Liver (tissue), 3 donors: ENCODE data around the gene KANK4.

Source experiments
- EGR1 ChIP-seq, 2 donors: IDR thresholded peaks; 2 replicates each; pipeline ENCODE4 v1.6.1; 2016 to 2018; ENCODE audit warnings: antibody characterized with exemption in 2 of 2, low read depth in 2 of 2
- FOXA1 ChIP-seq: IDR thresholded peaks from 2 replicates; pipeline ENCODE4 v1.6.1; 2016; ENCODE audit warnings: antibody characterized with exemption
- GABPA ChIP-seq, 2 donors: IDR thresholded peaks in 1 of 2; conservative IDR thresholded peaks in 1 of 2; 2 replicates each; pipeline ENCODE4 v1.6.1; 2016; ENCODE audit warnings: antibody characterized with exemption in 2 of 2, mild to moderate bottlenecking in 1 of 2, moderate library complexity in 1 of 2
- HNF4A ChIP-seq, 2 donors: conservative IDR thresholded peaks; 2 replicates each; pipeline ENCODE4 v1.6.1; 2016; ENCODE audit warnings: antibody characterized with exemption in 2 of 2, mild to moderate bottlenecking in 2 of 2
- JUND ChIP-seq, 2 donors: IDR thresholded peaks; 2 replicates each; pipeline ENCODE4 v1.6.1; 2016; ENCODE audit warnings: antibody characterized with exemption in 2 of 2
- RAD21 ChIP-seq, 2 donors: IDR thresholded peaks; 2 replicates each; pipeline ENCODE4 v1.6.1; 2016; ENCODE audit warnings: antibody characterized with exemption in 2 of 2, mild to moderate bottlenecking in 2 of 2
- RXRA ChIP-seq, 2 donors: IDR thresholded peaks; 2 replicates each; pipeline ENCODE4 v1.6.1; 2017 to 2018; ENCODE audit warnings: antibody characterized with exemption in 2 of 2, mild to moderate bottlenecking in 1 of 2
- SP1 ChIP-seq: IDR thresholded peaks from 2 replicates; pipeline ENCODE4 v1.6.1; 2018; ENCODE audit warnings: antibody characterized with exemption, mild to moderate bottlenecking
- YY1 ChIP-seq: IDR thresholded peaks from 2 replicates; pipeline ENCODE4 v1.6.1; 2016; ENCODE audit warnings: antibody characterized with exemption, mild to moderate bottlenecking
- TF ChIP-seq, protein P1 (sequence below): fragments of 150-350 bp; IDR thresholded peaks from 2 replicates; pipeline ENCODE4 v1.5.1; 2017; ENCODE audit warnings: improper control_type of control experiment, low read depth, low read length; ENCODE audit not compliant: missing input control
- TF ChIP-seq, protein P2 (sequence below): IDR thresholded peaks from 2 replicates; pipeline ENCODE4 v1.6.1; 2016; ENCODE audit warnings: antibody characterized with exemption, mild to moderate bottlenecking
- TF ChIP-seq, protein P3 (sequence below): IDR thresholded peaks from 2 replicates; pipeline ENCODE4 v1.6.1; 2016; ENCODE audit warnings: antibody characterized with exemption
- TF ChIP-seq, protein P4 (sequence below): IDR thresholded peaks from 2 replicates; pipeline ENCODE4 v1.6.1; 2016; ENCODE audit warnings: antibody characterized with exemption
- donor health status: healthy.
- donor health status: healthy.

DNA sequence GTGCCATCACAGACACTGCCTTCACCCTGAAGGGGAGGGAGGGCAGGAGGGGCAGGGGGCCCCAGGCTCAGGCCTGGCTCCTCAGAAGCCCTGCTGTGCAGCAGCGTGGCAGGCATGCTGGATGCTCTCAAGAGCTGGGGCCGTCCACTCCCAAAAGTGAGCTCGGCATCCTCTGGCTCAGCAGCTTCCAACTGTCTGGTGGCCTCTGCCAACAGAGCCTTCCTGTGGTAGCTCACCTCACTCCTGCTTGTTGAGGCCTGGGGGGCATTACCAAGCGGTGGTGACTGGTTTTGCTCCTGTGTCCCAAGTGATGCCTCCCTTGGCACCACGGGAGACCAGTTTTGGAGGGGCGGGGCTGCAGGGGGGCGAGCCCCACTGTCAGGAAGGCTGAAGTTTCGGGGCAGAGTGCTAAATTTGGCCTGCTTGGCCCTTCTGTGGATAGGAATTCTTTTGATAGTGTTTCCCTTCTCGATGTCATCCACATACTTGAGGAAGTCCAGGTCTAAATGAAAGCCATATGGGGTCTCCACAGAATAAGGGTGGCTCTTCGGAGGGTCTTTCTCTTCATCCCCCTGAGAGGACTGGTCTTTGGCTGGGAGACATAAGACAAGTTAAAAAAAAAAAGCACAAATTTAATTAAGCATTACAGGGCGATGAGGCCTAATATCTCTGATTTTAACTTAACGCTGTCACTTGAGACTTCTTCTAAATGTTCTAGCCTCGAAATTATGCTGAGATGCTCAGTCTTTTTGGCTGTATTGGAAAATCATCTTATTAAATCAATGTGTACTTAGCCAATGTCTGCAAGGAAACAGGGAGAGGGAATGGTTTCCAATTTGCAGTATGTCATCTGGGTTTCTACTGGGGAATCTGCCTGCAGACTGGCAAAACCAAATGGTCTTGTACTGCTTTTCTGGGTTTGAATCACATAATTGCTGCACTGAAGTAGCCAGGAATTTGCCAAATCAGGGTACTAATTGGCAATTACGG lies 44.4 kb downstream of the KANK4 start:
- TF ChIP-seq, protein P1, sequence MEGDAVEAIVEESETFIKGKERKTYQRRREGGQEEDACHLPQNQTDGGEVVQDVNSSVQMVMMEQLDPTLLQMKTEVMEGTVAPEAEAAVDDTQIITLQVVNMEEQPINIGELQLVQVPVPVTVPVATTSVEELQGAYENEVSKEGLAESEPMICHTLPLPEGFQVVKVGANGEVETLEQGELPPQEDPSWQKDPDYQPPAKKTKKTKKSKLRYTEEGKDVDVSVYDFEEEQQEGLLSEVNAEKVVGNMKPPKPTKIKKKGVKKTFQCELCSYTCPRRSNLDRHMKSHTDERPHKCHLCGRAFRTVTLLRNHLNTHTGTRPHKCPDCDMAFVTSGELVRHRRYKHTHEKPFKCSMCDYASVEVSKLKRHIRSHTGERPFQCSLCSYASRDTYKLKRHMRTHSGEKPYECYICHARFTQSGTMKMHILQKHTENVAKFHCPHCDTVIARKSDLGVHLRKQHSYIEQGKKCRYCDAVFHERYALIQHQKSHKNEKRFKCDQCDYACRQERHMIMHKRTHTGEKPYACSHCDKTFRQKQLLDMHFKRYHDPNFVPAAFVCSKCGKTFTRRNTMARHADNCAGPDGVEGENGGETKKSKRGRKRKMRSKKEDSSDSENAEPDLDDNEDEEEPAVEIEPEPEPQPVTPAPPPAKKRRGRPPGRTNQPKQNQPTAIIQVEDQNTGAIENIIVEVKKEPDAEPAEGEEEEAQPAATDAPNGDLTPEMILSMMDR, result no peak
- TF ChIP-seq RAD21 (IDR thresholded peaks at IDR 0.05), result no peak
- TF ChIP-seq, protein P2, sequence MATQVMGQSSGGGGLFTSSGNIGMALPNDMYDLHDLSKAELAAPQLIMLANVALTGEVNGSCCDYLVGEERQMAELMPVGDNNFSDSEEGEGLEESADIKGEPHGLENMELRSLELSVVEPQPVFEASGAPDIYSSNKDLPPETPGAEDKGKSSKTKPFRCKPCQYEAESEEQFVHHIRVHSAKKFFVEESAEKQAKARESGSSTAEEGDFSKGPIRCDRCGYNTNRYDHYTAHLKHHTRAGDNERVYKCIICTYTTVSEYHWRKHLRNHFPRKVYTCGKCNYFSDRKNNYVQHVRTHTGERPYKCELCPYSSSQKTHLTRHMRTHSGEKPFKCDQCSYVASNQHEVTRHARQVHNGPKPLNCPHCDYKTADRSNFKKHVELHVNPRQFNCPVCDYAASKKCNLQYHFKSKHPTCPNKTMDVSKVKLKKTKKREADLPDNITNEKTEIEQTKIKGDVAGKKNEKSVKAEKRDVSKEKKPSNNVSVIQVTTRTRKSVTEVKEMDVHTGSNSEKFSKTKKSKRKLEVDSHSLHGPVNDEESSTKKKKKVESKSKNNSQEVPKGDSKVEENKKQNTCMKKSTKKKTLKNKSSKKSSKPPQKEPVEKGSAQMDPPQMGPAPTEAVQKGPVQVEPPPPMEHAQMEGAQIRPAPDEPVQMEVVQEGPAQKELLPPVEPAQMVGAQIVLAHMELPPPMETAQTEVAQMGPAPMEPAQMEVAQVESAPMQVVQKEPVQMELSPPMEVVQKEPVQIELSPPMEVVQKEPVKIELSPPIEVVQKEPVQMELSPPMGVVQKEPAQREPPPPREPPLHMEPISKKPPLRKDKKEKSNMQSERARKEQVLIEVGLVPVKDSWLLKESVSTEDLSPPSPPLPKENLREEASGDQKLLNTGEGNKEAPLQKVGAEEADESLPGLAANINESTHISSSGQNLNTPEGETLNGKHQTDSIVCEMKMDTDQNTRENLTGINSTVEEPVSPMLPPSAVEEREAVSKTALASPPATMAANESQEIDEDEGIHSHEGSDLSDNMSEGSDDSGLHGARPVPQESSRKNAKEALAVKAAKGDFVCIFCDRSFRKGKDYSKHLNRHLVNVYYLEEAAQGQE, result no peak
- no peak for TF ChIP-seq GABPA (IDR thresholded peaks at IDR 0.05 in 1 of 2, conservative IDR thresholded peaks at IDR 0.05 in 1 of 2)
- TF ChIP-seq FOXA1, result no peak
- TF ChIP-seq, protein P3, sequence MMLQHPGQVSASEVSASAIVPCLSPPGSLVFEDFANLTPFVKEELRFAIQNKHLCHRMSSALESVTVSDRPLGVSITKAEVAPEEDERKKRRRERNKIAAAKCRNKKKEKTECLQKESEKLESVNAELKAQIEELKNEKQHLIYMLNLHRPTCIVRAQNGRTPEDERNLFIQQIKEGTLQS, result no peak
- TF ChIP-seq HNF4A (conservative IDR thresholded peaks at IDR 0.05), result no peak
- TF ChIP-seq, protein P4, sequence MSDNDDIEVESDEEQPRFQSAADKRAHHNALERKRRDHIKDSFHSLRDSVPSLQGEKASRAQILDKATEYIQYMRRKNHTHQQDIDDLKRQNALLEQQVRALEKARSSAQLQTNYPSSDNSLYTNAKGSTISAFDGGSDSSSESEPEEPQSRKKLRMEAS, result no peak
- TF ChIP-seq RXRA (IDR thresholded peaks at IDR 0.05), result no peak
- TF ChIP-seq JUND (IDR thresholded peaks at IDR 0.05), result no peak
- no peak for TF ChIP-seq SP1
- no peak for TF ChIP-seq YY1
- TF ChIP-seq EGR1 (IDR thresholded peaks at IDR 0.05; ENCODE audit: low read depth in 2 of 2), result no peak
